Keratinocyte (primary cell): ENCODE results near the gene HELZ.

Source experiments
- EZH2 ChIP-seq: IDR thresholded peaks from one replicate; pipeline ENCODE4 v1.6.1; 2012; ENCODE audit warnings: inconsistent platforms, mild to moderate bottlenecking, low read length, moderate library complexity
- TF ChIP-seq, protein P1 (sequence below), 3 experiments: IDR thresholded peaks in 1 of 3; conservative IDR thresholded peaks in 1 of 3; optimal IDR thresholded peaks in 1 of 3; 2 replicates in 2 of 3; 3 replicates in 1 of 3; pipeline versions ENCODE3 to v1.5.1; 2011; ENCODE audit warnings: low read length in 3 of 3, mild to moderate bottlenecking in 3 of 3, moderate library complexity in 2 of 3, control low read depth in 1 of 3, inconsistent platforms in 1 of 3; ENCODE audit not compliant: insufficient read depth in 2 of 3; ENCODE audit errors: extremely low read depth in 1 of 3

DNA sequence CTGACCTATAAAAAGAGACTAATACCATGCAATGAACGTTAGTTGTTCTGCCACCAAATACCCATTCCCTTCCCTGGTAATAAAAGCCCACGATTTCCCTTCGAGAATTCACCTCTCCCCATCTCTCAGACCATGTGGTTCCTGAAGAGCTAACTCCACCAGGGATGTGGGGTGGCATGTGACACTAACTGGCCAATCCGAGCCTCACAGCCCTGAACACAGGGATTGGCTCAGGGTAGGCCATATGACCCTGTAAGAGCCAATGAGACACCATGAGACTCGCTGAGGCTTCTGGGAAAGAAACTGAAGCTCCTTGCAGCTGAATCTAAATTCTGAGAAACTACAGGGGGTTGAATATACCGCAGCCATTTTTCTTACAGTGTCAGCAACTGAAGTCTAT lies 21.1 kb downstream of the HELZ start:
- TF ChIP-seq, protein P1, sequence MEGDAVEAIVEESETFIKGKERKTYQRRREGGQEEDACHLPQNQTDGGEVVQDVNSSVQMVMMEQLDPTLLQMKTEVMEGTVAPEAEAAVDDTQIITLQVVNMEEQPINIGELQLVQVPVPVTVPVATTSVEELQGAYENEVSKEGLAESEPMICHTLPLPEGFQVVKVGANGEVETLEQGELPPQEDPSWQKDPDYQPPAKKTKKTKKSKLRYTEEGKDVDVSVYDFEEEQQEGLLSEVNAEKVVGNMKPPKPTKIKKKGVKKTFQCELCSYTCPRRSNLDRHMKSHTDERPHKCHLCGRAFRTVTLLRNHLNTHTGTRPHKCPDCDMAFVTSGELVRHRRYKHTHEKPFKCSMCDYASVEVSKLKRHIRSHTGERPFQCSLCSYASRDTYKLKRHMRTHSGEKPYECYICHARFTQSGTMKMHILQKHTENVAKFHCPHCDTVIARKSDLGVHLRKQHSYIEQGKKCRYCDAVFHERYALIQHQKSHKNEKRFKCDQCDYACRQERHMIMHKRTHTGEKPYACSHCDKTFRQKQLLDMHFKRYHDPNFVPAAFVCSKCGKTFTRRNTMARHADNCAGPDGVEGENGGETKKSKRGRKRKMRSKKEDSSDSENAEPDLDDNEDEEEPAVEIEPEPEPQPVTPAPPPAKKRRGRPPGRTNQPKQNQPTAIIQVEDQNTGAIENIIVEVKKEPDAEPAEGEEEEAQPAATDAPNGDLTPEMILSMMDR (optimal IDR thresholded peaks at IDR 0.05 in 1 of 3, IDR thresholded peaks at IDR 0.05 in 1 of 3, conservative IDR thresholded peaks at IDR 0.05 in 1 of 3; ENCODE audit: extremely low read depth in 1 of 3, insufficient read depth in 2 of 3, low read length in 3 of 3): no peak
- TF ChIP-seq EZH2: no peak
